ENCODE results near the gene DSCAML1. TPM values are rescaled to one million over a fixed set of nuclear protein-coding genes. Genes with fewer than 3 reads are reported as not detected.

The DSCAML1 gene
- total and polyA plus RNA-seq, 9 of the 15 experiments (the other 6 are each of a cell fraction or from before 2014, with no cell fraction given) = not detected

DNA sequence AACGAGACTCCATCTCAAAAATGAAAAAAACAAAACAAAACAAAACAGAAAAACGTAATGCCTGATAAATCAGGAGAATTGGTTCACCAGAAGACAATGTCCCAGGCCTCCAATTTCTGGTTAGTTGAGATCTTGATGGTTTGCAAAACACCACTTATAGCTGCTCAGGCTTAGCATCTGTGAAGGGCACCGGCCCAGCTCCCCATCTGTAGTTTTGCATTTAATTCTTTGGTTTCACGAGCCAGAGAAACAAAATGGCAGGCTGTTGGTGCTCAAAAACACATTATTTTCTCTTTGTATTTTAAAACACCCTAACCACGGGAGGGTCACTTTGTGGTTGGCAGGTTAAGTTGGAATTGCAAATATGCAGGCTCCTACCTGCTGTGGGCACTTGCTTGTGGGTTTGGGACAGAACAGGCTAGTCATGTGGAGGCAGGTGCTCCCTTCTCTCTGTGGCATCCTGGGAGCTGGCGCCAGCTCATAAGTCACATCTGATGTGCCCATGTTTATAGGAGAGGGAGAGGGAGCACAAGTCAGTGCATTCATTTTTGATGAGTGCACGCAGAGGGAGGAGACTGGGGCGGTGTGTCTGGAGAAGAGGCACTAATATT is 323.4 kb downstream of the DSCAML1 start:
- WGBS (ENCODE audit: insufficient coverage, low coverage, missing lambda C conversion rate) = under 1% methylated on average over 8 of the region's 8 CpGs
- Histone ChIP-seq H3K9me3 (replicated peaks; ENCODE audit: control insufficient read depth, insufficient read depth, low read depth, low read length) (no peaks in the 10 kb centered on the region), H3K27ac (ENCODE audit: extremely low read depth, low read depth, low read length) (no peak overlapping the region), H3K4me2 (ENCODE audit: insufficient read depth, low read length) (no peak overlapping the region), H2AFZ (ENCODE audit: low read depth, low read length) (no peak overlapping the region), H3K79me2 (ENCODE audit: control insufficient read depth, insufficient read depth, low read length) (no peaks in the 10 kb centered on the region), H3K4me1 (replicated peaks in 1 of 2; ENCODE audit: control insufficient read depth in 2 of 2, insufficient read depth in 2 of 2, low read length in 2 of 2) (no peaks in the 10 kb centered on the region), H3K9me1 (ENCODE audit: control insufficient read depth, insufficient read depth, low read length) (no peaks in the 10 kb centered on the region), H3K27me3 (ENCODE audit: control insufficient read depth in 2 of 2, insufficient read depth in 2 of 2, low read length in 2 of 2) (peaks cover 4 to 61% of the 10 kb centered on the region in 2 experiments), H3K36me3 (ENCODE audit: control insufficient read depth, insufficient read depth, low read length) (no peaks in the 10 kb centered on the region), H4K20me1 (replicated peaks; ENCODE audit: control insufficient read depth, insufficient read depth, low read length) (no peaks in the 10 kb centered on the region; the same call in 1 of the 2 replicates), H3K9ac (ENCODE audit: insufficient read depth in 1 of 2, low read depth in 2 of 2, low read length in 2 of 2) (no peak overlapping the region), H3K4me3 (no peak overlapping the region)
- no peak for DNase-seq (ENCODE audit: extremely low read depth in 1 of 4, low spot score in 3 of 4)
- TF ChIP-seq CCNT2 (IDR thresholded peaks at IDR 0.05; ENCODE audit: borderline replicate concordance, extremely low read depth, insufficient read length, low read depth, low read length) (no peak), FOXK2 (conservative IDR thresholded peaks at IDR 0.05 in 1 of 2, IDR thresholded peaks at IDR 0.05 in 1 of 2; ENCODE audit: low read depth in 2 of 2) (no peak), NCOR1 (IDR thresholded peaks at IDR 0.05) (no peak), HEY1 (CRISPR knock-in tag; IDR thresholded peaks at IDR 0.05; ENCODE audit: borderline replicate concordance) (no peak), POLR2AphosphoS5 (IDR thresholded peaks at IDR 0.05; ENCODE audit: control insufficient read depth, insufficient read depth, low read depth, low read length) (no peak), HNRNPH1 (optimal IDR thresholded peaks at IDR 0.05; ENCODE audit: low read depth, low read length) (no peak), SRSF7 (optimal IDR thresholded peaks at IDR 0.05; ENCODE audit: low read depth, low read length) (no peak), ZBED1 (IDR thresholded peaks at IDR 0.05) (no peak), SIX5 (IDR thresholded peaks at IDR 0.05; ENCODE audit: borderline replicate concordance in 1 of 2, insufficient read depth in 1 of 2, low read depth in 1 of 2, low read length in 2 of 2) (no peak)
- TF ChIP-seq, protein P1, sequence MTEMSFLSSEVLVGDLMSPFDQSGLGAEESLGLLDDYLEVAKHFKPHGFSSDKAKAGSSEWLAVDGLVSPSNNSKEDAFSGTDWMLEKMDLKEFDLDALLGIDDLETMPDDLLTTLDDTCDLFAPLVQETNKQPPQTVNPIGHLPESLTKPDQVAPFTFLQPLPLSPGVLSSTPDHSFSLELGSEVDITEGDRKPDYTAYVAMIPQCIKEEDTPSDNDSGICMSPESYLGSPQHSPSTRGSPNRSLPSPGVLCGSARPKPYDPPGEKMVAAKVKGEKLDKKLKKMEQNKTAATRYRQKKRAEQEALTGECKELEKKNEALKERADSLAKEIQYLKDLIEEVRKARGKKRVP (CRISPR knock-in tag; IDR thresholded peaks at IDR 0.05) = no peak
- TF ChIP-seq, protein P2, sequence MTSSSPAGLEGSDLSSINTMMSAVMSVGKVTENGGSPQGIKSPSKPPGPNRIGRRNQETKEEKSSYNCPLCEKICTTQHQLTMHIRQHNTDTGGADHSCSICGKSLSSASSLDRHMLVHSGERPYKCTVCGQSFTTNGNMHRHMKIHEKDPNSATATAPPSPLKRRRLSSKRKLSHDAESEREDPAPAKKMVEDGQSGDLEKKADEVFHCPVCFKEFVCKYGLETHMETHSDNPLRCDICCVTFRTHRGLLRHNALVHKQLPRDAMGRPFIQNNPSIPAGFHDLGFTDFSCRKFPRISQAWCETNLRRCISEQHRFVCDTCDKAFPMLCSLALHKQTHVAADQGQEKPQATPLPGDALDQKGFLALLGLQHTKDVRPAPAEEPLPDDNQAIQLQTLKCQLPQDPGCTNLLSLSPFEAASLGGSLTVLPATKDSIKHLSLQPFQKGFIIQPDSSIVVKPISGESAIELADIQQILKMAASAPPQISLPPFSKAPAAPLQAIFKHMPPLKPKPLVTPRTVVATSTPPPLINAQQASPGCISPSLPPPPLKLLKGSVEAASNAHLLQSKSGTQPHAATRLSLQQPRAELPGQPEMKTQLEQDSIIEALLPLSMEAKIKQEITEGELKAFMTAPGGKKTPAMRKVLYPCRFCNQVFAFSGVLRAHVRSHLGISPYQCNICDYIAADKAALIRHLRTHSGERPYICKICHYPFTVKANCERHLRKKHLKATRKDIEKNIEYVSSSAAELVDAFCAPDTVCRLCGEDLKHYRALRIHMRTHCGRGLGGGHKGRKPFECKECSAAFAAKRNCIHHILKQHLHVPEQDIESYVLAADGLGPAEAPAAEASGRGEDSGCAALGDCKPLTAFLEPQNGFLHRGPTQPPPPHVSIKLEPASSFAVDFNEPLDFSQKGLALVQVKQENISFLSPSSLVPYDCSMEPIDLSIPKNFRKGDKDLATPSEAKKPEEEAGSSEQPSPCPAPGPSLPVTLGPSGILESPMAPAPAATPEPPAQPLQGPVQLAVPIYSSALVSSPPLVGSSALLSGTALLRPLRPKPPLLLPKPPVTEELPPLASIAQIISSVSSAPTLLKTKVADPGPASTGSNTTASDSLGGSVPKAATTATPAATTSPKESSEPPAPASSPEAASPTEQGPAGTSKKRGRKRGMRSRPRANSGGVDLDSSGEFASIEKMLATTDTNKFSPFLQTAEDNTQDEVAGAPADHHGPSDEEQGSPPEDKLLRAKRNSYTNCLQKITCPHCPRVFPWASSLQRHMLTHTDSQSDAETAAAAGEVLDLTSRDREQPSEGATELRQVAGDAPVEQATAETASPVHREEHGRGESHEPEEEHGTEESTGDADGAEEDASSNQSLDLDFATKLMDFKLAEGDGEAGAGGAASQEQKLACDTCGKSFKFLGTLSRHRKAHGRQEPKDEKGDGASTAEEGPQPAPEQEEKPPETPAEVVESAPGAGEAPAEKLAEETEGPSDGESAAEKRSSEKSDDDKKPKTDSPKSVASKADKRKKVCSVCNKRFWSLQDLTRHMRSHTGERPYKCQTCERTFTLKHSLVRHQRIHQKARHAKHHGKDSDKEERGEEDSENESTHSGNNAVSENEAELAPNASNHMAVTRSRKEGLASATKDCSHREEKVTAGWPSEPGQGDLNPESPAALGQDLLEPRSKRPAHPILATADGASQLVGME (CRISPR knock-in tag; IDR thresholded peaks at IDR 0.05) = no peak
- no peak for FAIRE-seq
- in situ Hi-C loops (cut with MboI) (no loop called here), intact Hi-C loops (cut with micrococcal nuclease) (no loop called here)
- ChIA-PET POLR2A (no interaction called here), CTCF (ENCODE audit: low intra/inter-chr PET ratio) (no interaction called here)
- BruUV-seq (replicated peaks) = no TSS peak
- ATAC-seq = no peak

Measured in K562 (cell line).